ENCODE data around the gene STX8.

- TF ChIP-seq RARB (CRISPR knock-in tag; IDR thresholded peaks at IDR 0.05) (no peak), TSHZ2 (CRISPR knock-in tag; IDR thresholded peaks at IDR 0.05) (no peak), TOX (CRISPR knock-in tag; IDR thresholded peaks at IDR 0.05; ENCODE audit: borderline replicate concordance) (no peak), ZNF565 (CRISPR knock-in tag; conservative IDR thresholded peaks at IDR 0.05; ENCODE audit: low read depth) (no peak), ZC3H10 (CRISPR knock-in tag; IDR thresholded peaks at IDR 0.05) (no peak), BACH2 (CRISPR knock-in tag; IDR thresholded peaks at IDR 0.05; ENCODE audit: borderline replicate concordance) (no peak), ZFP3 (CRISPR knock-in tag; IDR thresholded peaks at IDR 0.05) (no peak), ESRRG (CRISPR knock-in tag; IDR thresholded peaks at IDR 0.05) (no peak), PPARA (CRISPR knock-in tag; IDR thresholded peaks at IDR 0.05; ENCODE audit: borderline replicate concordance) (no peak)
- TF ChIP-seq, protein P1, sequence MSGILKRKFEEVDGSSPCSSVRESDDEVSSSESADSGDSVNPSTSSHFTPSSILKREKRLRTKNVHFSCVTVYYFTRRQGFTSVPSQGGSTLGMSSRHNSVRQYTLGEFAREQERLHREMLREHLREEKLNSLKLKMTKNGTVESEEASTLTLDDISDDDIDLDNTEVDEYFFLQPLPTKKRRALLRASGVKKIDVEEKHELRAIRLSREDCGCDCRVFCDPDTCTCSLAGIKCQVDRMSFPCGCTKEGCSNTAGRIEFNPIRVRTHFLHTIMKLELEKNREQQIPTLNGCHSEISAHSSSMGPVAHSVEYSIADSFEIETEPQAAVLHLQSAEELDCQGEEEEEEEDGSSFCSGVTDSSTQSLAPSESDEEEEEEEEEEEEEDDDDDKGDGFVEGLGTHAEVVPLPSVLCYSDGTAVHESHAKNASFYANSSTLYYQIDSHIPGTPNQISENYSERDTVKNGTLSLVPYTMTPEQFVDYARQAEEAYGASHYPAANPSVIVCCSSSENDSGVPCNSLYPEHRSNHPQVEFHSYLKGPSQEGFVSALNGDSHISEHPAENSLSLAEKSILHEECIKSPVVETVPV (CRISPR knock-in tag; IDR thresholded peaks at IDR 0.05): no peak
- TF ChIP-seq, protein P2, sequence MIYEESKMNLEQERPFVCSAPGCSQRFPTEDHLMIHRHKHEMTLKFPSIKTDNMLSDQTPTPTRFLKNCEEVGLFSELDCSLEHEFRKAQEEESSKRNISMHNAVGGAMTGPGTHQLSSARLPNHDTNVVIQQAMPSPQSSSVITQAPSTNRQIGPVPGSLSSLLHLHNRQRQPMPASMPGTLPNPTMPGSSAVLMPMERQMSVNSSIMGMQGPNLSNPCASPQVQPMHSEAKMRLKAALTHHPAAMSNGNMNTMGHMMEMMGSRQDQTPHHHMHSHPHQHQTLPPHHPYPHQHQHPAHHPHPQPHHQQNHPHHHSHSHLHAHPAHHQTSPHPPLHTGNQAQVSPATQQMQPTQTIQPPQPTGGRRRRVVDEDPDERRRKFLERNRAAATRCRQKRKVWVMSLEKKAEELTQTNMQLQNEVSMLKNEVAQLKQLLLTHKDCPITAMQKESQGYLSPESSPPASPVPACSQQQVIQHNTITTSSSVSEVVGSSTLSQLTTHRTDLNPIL (CRISPR knock-in tag; IDR thresholded peaks at IDR 0.05; ENCODE audit: low read depth): no peak
- TF ChIP-seq, protein P3, sequence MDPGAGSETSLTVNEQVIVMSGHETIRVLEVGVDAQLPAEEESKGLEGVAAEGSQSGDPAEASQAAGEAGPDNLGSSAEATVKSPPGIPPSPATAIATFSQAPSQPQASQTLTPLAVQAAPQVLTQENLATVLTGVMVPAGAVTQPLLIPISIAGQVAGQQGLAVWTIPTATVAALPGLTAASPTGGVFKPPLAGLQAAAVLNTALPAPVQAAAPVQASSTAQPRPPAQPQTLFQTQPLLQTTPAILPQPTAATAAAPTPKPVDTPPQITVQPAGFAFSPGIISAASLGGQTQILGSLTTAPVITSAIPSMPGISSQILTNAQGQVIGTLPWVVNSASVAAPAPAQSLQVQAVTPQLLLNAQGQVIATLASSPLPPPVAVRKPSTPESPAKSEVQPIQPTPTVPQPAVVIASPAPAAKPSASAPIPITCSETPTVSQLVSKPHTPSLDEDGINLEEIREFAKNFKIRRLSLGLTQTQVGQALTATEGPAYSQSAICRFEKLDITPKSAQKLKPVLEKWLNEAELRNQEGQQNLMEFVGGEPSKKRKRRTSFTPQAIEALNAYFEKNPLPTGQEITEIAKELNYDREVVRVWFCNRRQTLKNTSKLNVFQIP (CRISPR knock-in tag; IDR thresholded peaks at IDR 0.05; ENCODE audit: borderline replicate concordance, low read depth): no peak
Measured at GRCh38 chr17:9451934-9452333, 123.7 kb downstream of the STX8 start.
